Measurements from ENCODE around the gene SDC1. TPM values are rescaled to one million over a fixed set of nuclear protein-coding genes. Genes with fewer than 3 reads are reported as not detected.

SDC1 gene
- total RNA-seq, 2 experiments from 2014 or later, result 0.10 TPM; not detected in 1

DNA sequence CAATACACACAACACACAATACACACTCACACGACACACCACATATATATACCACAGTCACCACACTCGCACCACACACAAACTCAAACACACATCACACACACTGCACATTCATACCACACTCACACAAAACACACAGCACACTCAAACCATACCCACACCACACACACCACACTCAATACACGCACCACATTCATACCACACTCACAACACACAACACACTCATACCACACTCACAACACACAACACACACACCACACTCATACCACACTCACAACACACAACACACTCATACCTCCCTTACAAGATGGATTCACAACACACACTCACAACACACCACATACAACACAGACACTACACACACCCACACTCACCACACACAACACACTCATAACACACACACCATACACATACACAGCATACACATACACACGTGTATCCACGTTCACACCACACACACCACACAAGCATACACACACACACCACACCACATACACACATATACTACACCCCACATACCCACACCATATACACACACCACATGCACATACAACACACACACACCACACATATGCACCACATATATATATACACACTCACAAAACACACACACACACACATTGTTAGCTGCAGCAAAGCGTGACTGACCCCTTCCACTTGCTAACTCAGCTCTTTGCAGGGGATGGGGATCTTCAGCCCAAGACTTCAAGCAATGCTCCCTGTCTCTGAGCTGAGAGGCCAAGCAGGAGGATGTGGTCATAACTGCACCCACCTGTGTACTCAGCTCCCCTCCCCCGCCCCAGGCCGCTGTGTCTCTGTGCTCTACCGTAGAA, 59.0 kb downstream of the SDC1 start:
- BruUV-seq (replicated peaks), result no TSS peak
- Histone ChIP-seq H3K27ac (ENCODE audit: low read depth, low read length, poor library complexity, severe bottlenecking) (no peak overlapping the region), H3K4me2 (ENCODE audit: low read length) (no peak overlapping the region), H3K9me3 (ENCODE audit: low read length) (no peaks in the 10 kb centered on the region), H3K9me2 (ENCODE audit: insufficient read depth, low read length) (no peaks in the 10 kb centered on the region), H3K4me1 (ENCODE audit: insufficient read depth, low read length, poor library complexity, severe bottlenecking) (no peaks in the 10 kb centered on the region), H2AFZ (ENCODE audit: low read length) (no peak overlapping the region), H3K4me3 (ENCODE audit: low read depth, low read length, poor library complexity, severe bottlenecking) (no peak overlapping the region), H3K79me2 (ENCODE audit: insufficient read depth, low read depth, low read length) (no peaks in the 10 kb centered on the region), H3K36me3 (ENCODE audit: insufficient read depth, low read length) (no peaks in the 10 kb centered on the region), H4K20me1 (ENCODE audit: insufficient read depth, low read length) (no peaks in the 10 kb centered on the region)
- TF ChIP-seq EZH2phosphoT487 (IDR thresholded peaks at IDR 0.05; ENCODE audit: borderline replicate concordance, low read depth, low read length), result no peak
- DNase-seq (ENCODE audit: low spot score), result peak; percentile 20
- POLR2A ChIA-PET, result interaction anchor here (0.6 kb wide), 1 partner anchor 539 kb away, joined by 3 read pairs; no protein-coding TSS in a partner anchor
- CTCF ChIA-PET (ENCODE audit: unreplicated experiment), result no interaction called here
- intact Hi-C loops (cut with micrococcal nuclease; ENCODE audit: unreplicated experiment), result no loop called here

DNA sequence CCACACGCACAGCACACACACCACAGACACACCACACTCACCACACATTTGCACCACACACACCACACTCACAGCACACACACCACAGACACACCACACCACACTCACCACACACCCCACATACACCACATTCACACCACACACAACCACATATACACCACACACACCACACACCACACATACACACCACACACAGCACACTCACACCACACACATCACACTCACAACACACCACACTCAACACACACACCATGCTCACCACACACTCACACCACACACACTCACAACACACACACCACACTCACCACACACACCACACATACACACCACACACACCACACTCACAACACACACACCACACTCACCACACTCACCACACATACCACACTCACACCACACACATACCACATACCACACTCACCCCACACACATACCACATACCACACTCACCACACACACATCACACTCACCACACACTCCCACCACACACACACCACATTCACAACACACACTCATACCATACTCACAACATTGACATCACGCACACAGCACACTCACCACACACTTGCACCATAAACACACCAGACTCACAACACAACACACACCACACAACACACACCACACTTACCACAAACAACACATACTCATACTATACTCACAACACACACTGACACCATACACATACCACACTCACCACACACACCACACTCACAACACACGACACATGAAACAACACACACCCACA, 60.0 kb downstream of the SDC1 start:
- POLR2A ChIA-PET, result no interaction called here

DNA sequence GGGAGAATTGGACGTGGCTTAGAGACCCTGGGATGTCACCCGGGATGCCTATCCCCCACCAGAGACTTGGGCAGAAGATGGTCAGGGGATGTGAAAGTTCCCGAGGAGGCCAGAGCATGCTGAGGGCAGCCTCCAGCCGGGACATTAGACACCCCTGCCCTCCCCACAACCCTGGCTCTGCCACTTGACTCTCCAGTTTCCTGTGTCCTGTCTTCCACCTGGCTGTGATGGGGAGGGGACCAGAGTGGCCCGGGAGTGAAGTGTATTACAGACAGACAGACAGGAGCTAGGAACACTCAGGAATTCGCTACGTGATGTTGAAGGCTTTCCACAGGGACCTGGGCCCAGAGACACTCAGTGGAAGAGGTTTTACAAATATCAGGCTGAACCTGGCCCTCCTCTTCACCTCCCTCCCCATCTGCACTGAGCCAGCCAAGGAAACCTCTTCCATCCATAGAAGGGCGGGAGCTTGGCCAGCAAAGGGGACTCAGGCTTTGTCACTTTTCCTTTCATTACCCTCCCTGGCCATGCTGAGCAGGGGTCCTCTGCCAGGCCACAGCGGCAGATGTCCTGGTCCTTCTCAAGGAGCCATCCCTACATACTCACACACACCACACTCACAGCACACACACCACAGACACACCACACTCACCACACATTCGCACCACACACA, 60.7 kb downstream of the SDC1 start:
- H3K4me2 ChIP-seq (ENCODE audit: low read length), result no peak overlapping the region
- ChIA-PET POLR2A (no interaction called here), CTCF (ENCODE audit: unreplicated experiment) (no interaction called here)
- no peak overlapping the region for H3K27ac ChIP-seq (ENCODE audit: low read depth, low read length, poor library complexity, severe bottlenecking)
- no peak overlapping the region for H2AFZ ChIP-seq (ENCODE audit: low read length)
- H3K79me2 ChIP-seq (ENCODE audit: insufficient read depth, low read depth, low read length), result no peaks in the 10 kb centered on the region
- TF ChIP-seq EZH2phosphoT487 (IDR thresholded peaks at IDR 0.05; ENCODE audit: borderline replicate concordance, low read depth, low read length) (no peak), CTCF (conservative IDR thresholded peaks at IDR 0.05; ENCODE audit: low read length) (no peak)
- H3K9me2 ChIP-seq (ENCODE audit: insufficient read depth, low read length), result no peaks in the 10 kb centered on the region
- no peaks in the 10 kb centered on the region for H3K36me3 ChIP-seq (ENCODE audit: insufficient read depth, low read length)
- intact Hi-C loops (cut with micrococcal nuclease; ENCODE audit: unreplicated experiment), result no loop called here
- no peak overlapping the region for H3K4me3 ChIP-seq (ENCODE audit: low read depth, low read length, poor library complexity, severe bottlenecking)
- H3K4me1 ChIP-seq (ENCODE audit: insufficient read depth, low read length, poor library complexity, severe bottlenecking), result no peaks in the 10 kb centered on the region
- BruUV-seq (replicated peaks), result no TSS peak
- H3K9me3 ChIP-seq (ENCODE audit: low read length), result no peaks in the 10 kb centered on the region
- H4K20me1 ChIP-seq (ENCODE audit: insufficient read depth, low read length), result no peaks in the 10 kb centered on the region
- no peak for DNase-seq (ENCODE audit: low spot score)

More for the DNA sequence above, 60.0 kb downstream of the SDC1 start:
- CTCF ChIA-PET (ENCODE audit: unreplicated experiment), result no interaction called here
- no peaks in the 10 kb centered on the region for H3K9me3 ChIP-seq (ENCODE audit: low read length)
- H2AFZ ChIP-seq (ENCODE audit: low read length), result no peak overlapping the region
- H3K36me3 ChIP-seq (ENCODE audit: insufficient read depth, low read length), result no peaks in the 10 kb centered on the region
- H3K9me2 ChIP-seq (ENCODE audit: insufficient read depth, low read length), result no peaks in the 10 kb centered on the region
- no TSS peak for BruUV-seq (replicated peaks)
- no peaks in the 10 kb centered on the region for H3K4me1 ChIP-seq (ENCODE audit: insufficient read depth, low read length, poor library complexity, severe bottlenecking)
- no peaks in the 10 kb centered on the region for H3K79me2 ChIP-seq (ENCODE audit: insufficient read depth, low read depth, low read length)
- DNase-seq (ENCODE audit: low spot score), result no peak
- no peaks in the 10 kb centered on the region for H4K20me1 ChIP-seq (ENCODE audit: insufficient read depth, low read length)
- intact Hi-C loops (cut with micrococcal nuclease; ENCODE audit: unreplicated experiment), result no loop called here
- H3K4me3 ChIP-seq (ENCODE audit: low read depth, low read length, poor library complexity, severe bottlenecking), result no peak overlapping the region
- TF ChIP-seq EZH2phosphoT487 (IDR thresholded peaks at IDR 0.05; ENCODE audit: borderline replicate concordance, low read depth, low read length), result no peak
- H3K4me2 ChIP-seq (ENCODE audit: low read length), result no peak overlapping the region
- H3K27ac ChIP-seq (ENCODE audit: low read depth, low read length, poor library complexity, severe bottlenecking), result no peak overlapping the region
